HG03457 (cell line): ENCODE results near the gene MINDY4.

ENCODE experiments used
- ATAC-seq: cut with Tn5 transposase; IDR thresholded peaks from one replicate; pipeline ENCODE4 v1.9.1; 2021; ENCODE audit warnings: moderate number of reproducible peaks; ENCODE audit not compliant: unreplicated experiment

The MINDY4 gene

GRCh38 chr7:30871655-30872054, 100.4 kb downstream of the MINDY4 start:
- ATAC-seq = no peak

GRCh38 chr7:30873207-30873606, 102.0 kb downstream of the MINDY4 start:
- ATAC-seq = no peak

GRCh38 chr7:30873656-30874055, 102.4 kb downstream of the MINDY4 start:
- no peak for ATAC-seq

- no peak for ATAC-seq
These were observed 103.6 kb downstream of the MINDY4 start for GRCh38 chr7:30874656-30875302.

GRCh38 chr7:30877015-30877769, 106.0 kb downstream of the MINDY4 start:
- no peak for ATAC-seq

- ATAC-seq = no peak
These were observed 106.8 kb downstream of the MINDY4 start for GRCh38 chr7:30877993-30878392.

GRCh38 chr7:30879139-30880124, 108.2 kb downstream of the MINDY4 start:
- no peak for ATAC-seq

- ATAC-seq = no peak
These were observed 109.0 kb downstream of the MINDY4 start for GRCh38 chr7:30880125-30880720.

- no peak for ATAC-seq
These were observed 109.7 kb downstream of the MINDY4 start for GRCh38 chr7:30880941-30881340.

GRCh38 chr7:30881448-30881847, 110.2 kb downstream of the MINDY4 start:
- no peak for ATAC-seq

- ATAC-seq = no peak
These were observed 113.7 kb downstream of the MINDY4 start for GRCh38 chr7:30884881-30885280.

- ATAC-seq = no peak
These were observed 115.4 kb downstream of the MINDY4 start for GRCh38 chr7:30886608-30887011.

- ATAC-seq = no peak
These were observed 116.3 kb downstream of the MINDY4 start for GRCh38 chr7:30887464-30887872.

GRCh38 chr7:30888747-30889146, 117.5 kb downstream of the MINDY4 start:
- ATAC-seq = no peak

GRCh38 chr7:30890226-30890625, 119.0 kb downstream of the MINDY4 start:
- ATAC-seq = no peak

- no peak for ATAC-seq
These were observed 122.1 kb downstream of the MINDY4 start for GRCh38 chr7:30893357-30893756.

- no peak for ATAC-seq
These were observed 122.8 kb downstream of the MINDY4 start for GRCh38 chr7:30894009-30894408.

- no peak for ATAC-seq
These were observed 123.8 kb downstream of the MINDY4 start for GRCh38 chr7:30894866-30895605.

- no peak for ATAC-seq
These were observed 124.8 kb downstream of the MINDY4 start for GRCh38 chr7:30896036-30896435.
